ENCODE data around the gene FBXW11. TPM values are rescaled to one million over a fixed set of nuclear protein-coding genes. Genes with fewer than 3 reads are reported as not detected.

The FBXW11 gene
- total and polyA plus RNA-seq, 2 of the 13 experiments (the other 11 are each of a cell fraction or from before 2014, with no cell fraction given): 31.7 to 53.6 TPM

DNA sequence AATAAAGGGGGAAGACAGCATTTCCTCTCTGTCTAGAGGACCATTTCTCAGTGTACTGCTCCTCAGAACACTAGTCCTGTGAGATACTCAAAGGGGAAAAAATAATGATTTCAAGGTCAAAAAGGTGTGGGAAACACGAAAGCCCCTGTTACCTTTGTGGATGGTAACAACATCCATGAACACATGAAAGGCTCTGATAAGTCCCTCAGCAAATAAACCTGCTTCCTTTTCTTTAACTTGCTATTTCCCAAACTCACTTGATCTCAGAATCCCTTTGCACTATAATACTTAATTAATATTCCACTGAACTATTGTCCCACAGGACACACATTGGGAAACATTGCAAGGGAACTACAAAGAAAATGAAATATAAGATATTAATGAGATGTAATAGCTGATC, 155.2 kb downstream of the FBXW11 start (continued):
- TF ChIP-seq, protein P1, sequence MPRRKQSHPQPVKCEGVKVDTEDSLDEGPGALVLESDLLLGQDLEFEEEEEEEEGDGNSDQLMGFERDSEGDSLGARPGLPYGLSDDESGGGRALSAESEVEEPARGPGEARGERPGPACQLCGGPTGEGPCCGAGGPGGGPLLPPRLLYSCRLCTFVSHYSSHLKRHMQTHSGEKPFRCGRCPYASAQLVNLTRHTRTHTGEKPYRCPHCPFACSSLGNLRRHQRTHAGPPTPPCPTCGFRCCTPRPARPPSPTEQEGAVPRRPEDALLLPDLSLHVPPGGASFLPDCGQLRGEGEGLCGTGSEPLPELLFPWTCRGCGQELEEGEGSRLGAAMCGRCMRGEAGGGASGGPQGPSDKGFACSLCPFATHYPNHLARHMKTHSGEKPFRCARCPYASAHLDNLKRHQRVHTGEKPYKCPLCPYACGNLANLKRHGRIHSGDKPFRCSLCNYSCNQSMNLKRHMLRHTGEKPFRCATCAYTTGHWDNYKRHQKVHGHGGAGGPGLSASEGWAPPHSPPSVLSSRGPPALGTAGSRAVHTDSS (CRISPR knock-in tag; conservative IDR thresholded peaks at IDR 0.05): no peak
- TF ChIP-seq XRCC5 (optimal IDR thresholded peaks at IDR 0.05; ENCODE audit: low read length) (no peak), FOSL1 (CRISPR knock-in tag; IDR thresholded peaks at IDR 0.05; ENCODE audit: borderline replicate concordance) (no peak), TP53 (CRISPR knock-in tag; conservative IDR thresholded peaks at IDR 0.05) (no peak)
- TF ChIP-seq, protein P2, sequence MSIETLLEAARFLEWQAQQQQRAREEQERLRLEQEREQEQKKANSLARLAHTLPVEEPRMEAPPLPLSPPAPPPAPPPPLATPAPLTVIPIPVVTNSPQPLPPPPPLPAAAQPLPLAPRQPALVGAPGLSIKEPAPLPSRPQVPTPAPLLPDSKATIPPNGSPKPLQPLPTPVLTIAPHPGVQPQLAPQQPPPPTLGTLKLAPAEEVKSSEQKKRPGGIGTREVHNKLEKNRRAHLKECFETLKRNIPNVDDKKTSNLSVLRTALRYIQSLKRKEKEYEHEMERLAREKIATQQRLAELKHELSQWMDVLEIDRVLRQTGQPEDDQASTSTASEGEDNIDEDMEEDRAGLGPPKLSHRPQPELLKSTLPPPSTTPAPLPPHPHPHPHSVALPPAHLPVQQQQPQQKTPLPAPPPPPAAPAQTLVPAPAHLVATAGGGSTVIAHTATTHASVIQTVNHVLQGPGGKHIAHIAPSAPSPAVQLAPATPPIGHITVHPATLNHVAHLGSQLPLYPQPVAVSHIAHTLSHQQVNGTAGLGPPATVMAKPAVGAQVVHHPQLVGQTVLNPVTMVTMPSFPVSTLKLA (IDR thresholded peaks at IDR 0.05): no peak

DNA sequence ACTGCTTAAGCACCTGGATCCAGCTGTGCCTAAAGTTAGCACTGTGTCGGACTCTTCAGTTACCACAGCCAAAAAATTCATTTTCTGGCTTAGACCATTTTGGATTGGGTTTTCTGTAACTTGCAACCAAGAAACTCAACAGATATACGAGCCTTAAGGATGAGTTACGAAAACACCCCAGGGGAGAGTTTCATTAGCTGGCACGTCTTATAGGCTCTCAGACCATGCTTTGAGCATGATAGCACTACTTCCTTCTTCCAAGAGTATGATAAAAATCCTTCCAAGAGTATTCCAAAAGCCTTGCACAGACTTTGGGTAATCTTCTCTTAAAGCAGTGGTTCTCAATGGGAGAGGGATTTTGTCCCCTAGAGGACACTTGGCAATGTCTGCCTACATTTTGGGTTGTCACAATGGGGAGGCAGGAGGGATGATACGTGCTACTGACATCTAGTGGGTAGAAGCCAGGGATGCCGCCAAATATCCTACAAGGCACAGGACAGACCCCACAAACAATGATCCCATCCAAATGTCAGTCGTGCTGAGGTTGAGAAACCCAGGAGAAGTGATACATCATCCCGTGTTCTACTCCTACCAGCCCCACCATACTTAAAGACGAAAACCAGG, 156.0 kb downstream of the FBXW11 start:
- Histone ChIP-seq H2AFZ (ENCODE audit: low read length) (no peak overlapping the region), H3K36me3 (replicated peaks in 1 of 2; ENCODE audit: control insufficient read depth in 1 of 2, insufficient read depth in 2 of 2, low read length in 2 of 2) (no peaks in the 10 kb centered on the region), H3K27ac (ENCODE audit: extremely low read length, insufficient read depth, low read length) (no peak overlapping the region), H3K79me2 (ENCODE audit: insufficient read depth, low read length) (no peaks in the 10 kb centered on the region), H4K20me1 (ENCODE audit: insufficient read depth, low read length) (no peaks in the 10 kb centered on the region), H3K4me3 (replicated peaks in 1 of 3; ENCODE audit: insufficient read depth in 1 of 3, low read depth in 2 of 3, low read length in 3 of 3) (no peak overlapping the region), H3K9ac (ENCODE audit: insufficient read depth, low read depth, low read length) (no peak overlapping the region), H3K4me2 (ENCODE audit: low read depth, low read length) (no peak overlapping the region), H3K4me1 (ENCODE audit: insufficient read depth, low read length) (no peaks in the 10 kb centered on the region), H3K9me3 (ENCODE audit: low read length) (no peaks in the 10 kb centered on the region), H3K27me3 (ENCODE audit: control insufficient read depth in 1 of 2, insufficient read depth in 2 of 2, low read length in 2 of 2) (no peaks in the 10 kb centered on the region)
- in situ Hi-C loops (cut with HindIII; ENCODE audit: extremely low pct_ligation_motif_present, low pct_unique_long_range_greater_than_20kb): loop anchor here (5.0 kb wide), 1 partner anchor 433 kb away; the partner anchor contains the start of gene FGF18
- WGBS (ENCODE audit: low lambda C conversion rate): 85% methylated on average over 9 of the region's 9 CpGs
- ChIA-PET POLR2A (no interaction called here), CTCF (ENCODE audit: low intra/inter-chr PET ratio, low total read pairs) (no interaction called here)
- no TSS peak for BruUV-seq (replicated peaks)
- peak; percentile 61 for FAIRE-seq
- peak; percentile 45 for ATAC-seq
- intact Hi-C loops (cut with micrococcal nuclease; ENCODE audit: unreplicated experiment): no loop called here
- TF ChIP-seq STAG1 (CRISPR knock-in tag; IDR thresholded peaks at IDR 0.05): peak; percentile 50
- TF ChIP-seq, protein P3, sequence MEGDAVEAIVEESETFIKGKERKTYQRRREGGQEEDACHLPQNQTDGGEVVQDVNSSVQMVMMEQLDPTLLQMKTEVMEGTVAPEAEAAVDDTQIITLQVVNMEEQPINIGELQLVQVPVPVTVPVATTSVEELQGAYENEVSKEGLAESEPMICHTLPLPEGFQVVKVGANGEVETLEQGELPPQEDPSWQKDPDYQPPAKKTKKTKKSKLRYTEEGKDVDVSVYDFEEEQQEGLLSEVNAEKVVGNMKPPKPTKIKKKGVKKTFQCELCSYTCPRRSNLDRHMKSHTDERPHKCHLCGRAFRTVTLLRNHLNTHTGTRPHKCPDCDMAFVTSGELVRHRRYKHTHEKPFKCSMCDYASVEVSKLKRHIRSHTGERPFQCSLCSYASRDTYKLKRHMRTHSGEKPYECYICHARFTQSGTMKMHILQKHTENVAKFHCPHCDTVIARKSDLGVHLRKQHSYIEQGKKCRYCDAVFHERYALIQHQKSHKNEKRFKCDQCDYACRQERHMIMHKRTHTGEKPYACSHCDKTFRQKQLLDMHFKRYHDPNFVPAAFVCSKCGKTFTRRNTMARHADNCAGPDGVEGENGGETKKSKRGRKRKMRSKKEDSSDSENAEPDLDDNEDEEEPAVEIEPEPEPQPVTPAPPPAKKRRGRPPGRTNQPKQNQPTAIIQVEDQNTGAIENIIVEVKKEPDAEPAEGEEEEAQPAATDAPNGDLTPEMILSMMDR (CRISPR knock-in tag; IDR thresholded peaks at IDR 0.05): peak; percentile 33
- TF ChIP-seq, protein P4, sequence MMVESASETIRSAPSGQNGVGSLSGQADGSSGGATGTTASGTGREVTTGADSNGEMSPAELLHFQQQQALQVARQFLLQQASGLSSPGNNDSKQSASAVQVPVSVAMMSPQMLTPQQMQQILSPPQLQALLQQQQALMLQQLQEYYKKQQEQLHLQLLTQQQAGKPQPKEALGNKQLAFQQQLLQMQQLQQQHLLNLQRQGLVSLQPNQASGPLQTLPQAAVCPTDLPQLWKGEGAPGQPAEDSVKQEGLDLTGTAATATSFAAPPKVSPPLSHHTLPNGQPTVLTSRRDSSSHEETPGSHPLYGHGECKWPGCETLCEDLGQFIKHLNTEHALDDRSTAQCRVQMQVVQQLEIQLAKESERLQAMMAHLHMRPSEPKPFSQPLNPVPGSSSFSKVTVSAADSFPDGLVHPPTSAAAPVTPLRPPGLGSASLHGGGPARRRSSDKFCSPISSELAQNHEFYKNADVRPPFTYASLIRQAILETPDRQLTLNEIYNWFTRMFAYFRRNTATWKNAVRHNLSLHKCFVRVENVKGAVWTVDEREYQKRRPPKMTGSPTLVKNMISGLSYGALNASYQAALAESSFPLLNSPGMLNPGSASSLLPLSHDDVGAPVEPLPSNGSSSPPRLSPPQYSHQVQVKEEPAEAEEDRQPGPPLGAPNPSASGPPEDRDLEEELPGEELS (CRISPR knock-in tag; IDR thresholded peaks at IDR 0.05): no peak
- peak; percentile 13 for DNase-seq (ENCODE audit: low spot score)

All from HepG2 (cell line).